ENCODE measurements around the gene CSTF1.
"Not testable (repeated sequence)": the region's sequence is repeated elsewhere in the genome, so short reads cannot be mapped to it uniquely, and the experiment has no call there.

CSTF1 gene

GRCh38 chr20:56382696-56383095 is 9.7 kb upstream of the CSTF1 start:
- no peak for DNase-seq (ENCODE audit: low spot score)
- no peak for TF ChIP-seq CTCF (IDR thresholded peaks at IDR 0.05; ENCODE audit: extremely low read depth, missing control alignments)

GRCh38 chr20:56383334-56383733 is 9.1 kb upstream of the CSTF1 start:
- DNase-seq (ENCODE audit: low spot score), result no peak

GRCh38 chr20:56385130-56385529 is 7.3 kb upstream of the CSTF1 start:
- TF ChIP-seq CTCF (IDR thresholded peaks at IDR 0.05; ENCODE audit: extremely low read depth, missing control alignments), result no peak

More at GRCh38 chr20:56383334-56383733, 9.1 kb upstream of the CSTF1 start:
- TF ChIP-seq CTCF (IDR thresholded peaks at IDR 0.05; ENCODE audit: extremely low read depth, missing control alignments), result no peak

DNA sequence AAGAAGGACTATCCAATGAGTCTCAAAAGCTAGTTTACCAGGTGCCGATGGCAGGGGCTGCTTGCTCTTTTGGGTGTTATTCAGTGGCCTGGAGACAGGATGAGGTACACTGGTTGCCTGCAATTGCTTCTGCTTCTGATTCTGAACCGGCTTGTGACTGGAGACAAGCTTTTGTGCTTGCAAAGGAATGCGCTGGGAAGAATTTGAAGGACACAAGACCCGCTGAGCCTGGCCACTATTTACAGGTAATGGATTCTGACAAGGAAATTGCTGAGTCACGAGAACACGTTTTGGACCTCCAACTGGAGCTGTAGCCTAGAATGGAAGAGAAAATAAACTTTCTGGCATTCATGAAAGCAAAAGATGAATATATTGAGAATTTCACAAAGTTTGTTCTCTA is 6.2 kb upstream of the CSTF1 start:
- no peak for DNase-seq (ENCODE audit: low spot score)
- no peak for TF ChIP-seq CTCF (IDR thresholded peaks at IDR 0.05; ENCODE audit: extremely low read depth, missing control alignments)

More at GRCh38 chr20:56385130-56385529, 7.3 kb upstream of the CSTF1 start:
- no peak for DNase-seq (ENCODE audit: low spot score)

DNA sequence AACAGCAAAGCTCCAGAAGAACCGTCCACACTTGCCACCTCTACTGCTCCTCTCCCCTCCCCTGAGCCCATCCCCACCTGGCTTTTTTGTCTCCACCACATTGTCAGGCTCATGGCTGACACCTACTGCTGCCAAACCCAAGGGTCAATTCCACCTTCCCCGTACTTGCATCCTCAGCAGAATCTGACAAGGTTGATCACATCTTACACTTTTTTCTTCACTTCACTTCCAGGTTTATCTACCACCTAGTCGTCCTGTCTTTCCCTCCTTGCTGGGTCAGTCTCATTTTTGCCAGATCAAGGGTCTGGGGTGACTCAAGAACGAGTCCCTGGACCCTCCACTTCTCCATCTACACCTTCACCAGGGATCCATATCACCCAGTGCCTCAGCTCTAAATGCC is 3.6 kb upstream of the CSTF1 start:
- no peak for DNase-seq (ENCODE audit: low spot score)
- no peak for TF ChIP-seq CTCF (IDR thresholded peaks at IDR 0.05; ENCODE audit: extremely low read depth, missing control alignments)

GRCh38 chr20:56389807-56390206 is 2.6 kb upstream of the CSTF1 start:
- TF ChIP-seq CTCF (IDR thresholded peaks at IDR 0.05; ENCODE audit: extremely low read depth, missing control alignments), result no peak
- DNase-seq (ENCODE audit: low spot score), result no peak

- not testable (repeated sequence) for DNase-seq (ENCODE audit: low spot score)
These were observed 2.0 kb upstream of the CSTF1 start for GRCh38 chr20:56390396-56390795.

DNA sequence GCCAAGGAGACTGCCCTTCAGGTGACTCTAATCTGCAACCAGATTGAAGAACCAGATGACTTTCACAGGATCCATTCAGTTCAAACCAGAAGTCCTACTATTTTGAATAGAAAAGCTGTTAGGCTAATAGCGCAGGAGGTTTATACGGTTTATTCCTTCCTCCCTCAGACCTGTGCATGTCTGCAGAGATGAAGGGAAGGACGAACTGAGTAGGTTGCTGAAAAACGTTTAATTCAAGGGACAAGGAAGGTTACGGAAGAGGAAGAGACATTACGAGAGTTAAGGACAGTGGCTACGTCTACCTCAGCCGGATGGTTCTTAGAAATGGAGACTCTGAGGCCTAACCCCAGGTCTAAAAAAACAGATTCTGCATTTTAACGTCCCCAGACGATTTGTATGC is 1.4 kb upstream of the CSTF1 start:
- no peak for TF ChIP-seq CTCF (IDR thresholded peaks at IDR 0.05; ENCODE audit: extremely low read depth, missing control alignments)
- no peak for DNase-seq (ENCODE audit: low spot score)
